Neural cell (in vitro differentiated cells): ENCODE measurements around the gene KATNA1.

Source experiments
- EZH2 ChIP-seq: fragments of 200-600, 300-800 bp; shearing (Covaris generic), sonication (generic); IDR thresholded peaks from 2 replicates; pipeline ENCODE4 v1.6.1; 2014; ENCODE audit warnings: antibody characterized with exemption, low read length, borderline replicate concordance, mild to moderate bottlenecking; ENCODE audit not compliant: insufficient read depth, poor library complexity, severe bottlenecking
- POLR2AphosphoS5 ChIP-seq: IDR thresholded peaks from 2 replicates; pipeline ENCODE4 v1.6.1; 2012
- TAF1 ChIP-seq: IDR thresholded peaks from 2 replicates; pipeline ENCODE4 v1.6.1; 2012; ENCODE audit warnings: low read depth
- TF ChIP-seq, protein P1 (sequence below): fragments of 450-650 bp; IDR thresholded peaks from 2 replicates; pipeline ENCODE4 v1.5.1; 2014; ENCODE audit warnings: antibody characterized with exemption, mild to moderate bottlenecking, moderate library complexity; ENCODE audit not compliant: poor library complexity, severe bottlenecking

DNA sequence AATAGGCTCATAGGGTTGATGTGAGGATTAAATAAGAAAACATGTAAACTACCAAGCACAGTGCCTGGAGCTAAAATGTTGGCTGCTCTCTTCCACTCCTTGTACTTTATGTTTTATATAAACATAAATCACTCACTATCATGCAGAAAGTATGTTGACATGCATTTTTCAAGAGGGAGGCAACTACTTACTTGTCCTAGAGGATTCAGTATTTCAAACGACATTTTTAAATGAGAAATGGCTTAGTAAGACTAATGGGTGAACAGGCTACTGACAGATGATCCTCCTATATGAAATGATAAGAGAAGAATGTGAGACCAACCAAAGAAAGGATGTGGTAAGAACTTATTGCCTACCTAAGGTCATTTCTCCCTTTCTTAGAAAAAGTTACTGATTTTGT is 48.4 kb upstream of the KATNA1 start:
- TF ChIP-seq, protein P1, sequence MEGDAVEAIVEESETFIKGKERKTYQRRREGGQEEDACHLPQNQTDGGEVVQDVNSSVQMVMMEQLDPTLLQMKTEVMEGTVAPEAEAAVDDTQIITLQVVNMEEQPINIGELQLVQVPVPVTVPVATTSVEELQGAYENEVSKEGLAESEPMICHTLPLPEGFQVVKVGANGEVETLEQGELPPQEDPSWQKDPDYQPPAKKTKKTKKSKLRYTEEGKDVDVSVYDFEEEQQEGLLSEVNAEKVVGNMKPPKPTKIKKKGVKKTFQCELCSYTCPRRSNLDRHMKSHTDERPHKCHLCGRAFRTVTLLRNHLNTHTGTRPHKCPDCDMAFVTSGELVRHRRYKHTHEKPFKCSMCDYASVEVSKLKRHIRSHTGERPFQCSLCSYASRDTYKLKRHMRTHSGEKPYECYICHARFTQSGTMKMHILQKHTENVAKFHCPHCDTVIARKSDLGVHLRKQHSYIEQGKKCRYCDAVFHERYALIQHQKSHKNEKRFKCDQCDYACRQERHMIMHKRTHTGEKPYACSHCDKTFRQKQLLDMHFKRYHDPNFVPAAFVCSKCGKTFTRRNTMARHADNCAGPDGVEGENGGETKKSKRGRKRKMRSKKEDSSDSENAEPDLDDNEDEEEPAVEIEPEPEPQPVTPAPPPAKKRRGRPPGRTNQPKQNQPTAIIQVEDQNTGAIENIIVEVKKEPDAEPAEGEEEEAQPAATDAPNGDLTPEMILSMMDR = no peak
- no peak for TF ChIP-seq EZH2
- no peak for TF ChIP-seq POLR2AphosphoS5
- TF ChIP-seq TAF1 = no peak
